Kidney epithelial cell (primary cell): ENCODE data around the gene PIK3AP1. TPM values are rescaled to one million over a fixed set of nuclear protein-coding genes. Genes with fewer than 3 reads are reported as not detected.

Experiments used
- DNase-seq: peaks from one replicate; pipeline ENCODE4 v3.0.0-alpha.2; 2010; ENCODE audit warnings: low read depth
- H3K27me3 ChIP-seq: 2 replicates; pipeline ENCODE4 v1.6.0; 2011; ENCODE audit warnings: low read length; ENCODE audit not compliant: control insufficient read depth, insufficient read depth
- H3K36me3 ChIP-seq: 2 replicates; pipeline ENCODE4 v1.5.1; 2011; ENCODE audit warnings: low read length; ENCODE audit not compliant: control insufficient read depth, insufficient read depth
- H3K4me3 ChIP-seq: 2 replicates; pipeline ENCODE4 v1.5.1; 2011; ENCODE audit warnings: low read depth, mild to moderate bottlenecking, control low read depth, low read length
- CTCF ChIP-seq: IDR thresholded peaks from 2 replicates; pipeline ENCODE4 v1.5.1; 2011; ENCODE audit warnings: mild to moderate bottlenecking, moderate library complexity, low read length, control low read depth, inconsistent platforms; ENCODE audit not compliant: insufficient read depth, poor library complexity, severe bottlenecking
- total RNA-seq: library from RNA; depleted of rRNA; stranded (reverse); fragments of >200 nt; gene quantifications from 2 replicates; pipeline ENCODE4 v1.2.3, GENCODE V29; 2015

Gene PIK3AP1
- total RNA-seq, 1 donor from 2014 or later = 8.9 TPM

GRCh38 chr10:96614515-96614914 lies 105.8 kb downstream of the PIK3AP1 start:
- no peak overlapping the region for H3K4me3 ChIP-seq
- no peaks in the 10 kb centered on the region for H3K27me3 ChIP-seq
- peak; percentile 78 for DNase-seq
- no peaks in the 10 kb centered on the region for H3K36me3 ChIP-seq
- no peak for TF ChIP-seq CTCF

- DNase-seq = no peak
- no peak overlapping the region for H3K4me3 ChIP-seq
- no peak for TF ChIP-seq CTCF
- H3K36me3 ChIP-seq = no peaks in the 10 kb centered on the region
- no peaks in the 10 kb centered on the region for H3K27me3 ChIP-seq
Measured at GRCh38 chr10:96613576-96613975, 106.7 kb downstream of the PIK3AP1 start.

GRCh38 chr10:96612055-96612830 lies 108.1 kb downstream of the PIK3AP1 start:
- TF ChIP-seq CTCF = no peak
- Histone ChIP-seq H3K27me3 (no peaks in the 10 kb centered on the region), H3K4me3 (no peak overlapping the region), H3K36me3 (no peaks in the 10 kb centered on the region)
- no peak for DNase-seq

GRCh38 chr10:96610817-96611216 lies 109.5 kb downstream of the PIK3AP1 start:
- Histone ChIP-seq H3K36me3 (no peaks in the 10 kb centered on the region), H3K27me3 (no peaks in the 10 kb centered on the region), H3K4me3 (no peak overlapping the region)
- no peak for DNase-seq
- no peak for TF ChIP-seq CTCF

GRCh38 chr10:96609510-96609909 lies 110.8 kb downstream of the PIK3AP1 start:
- Histone ChIP-seq H3K36me3 (no peaks in the 10 kb centered on the region), H3K27me3 (no peaks in the 10 kb centered on the region), H3K4me3 (no peak overlapping the region)
- TF ChIP-seq CTCF = no peak
- no peak for DNase-seq

GRCh38 chr10:96608805-96609204 lies 111.5 kb downstream of the PIK3AP1 start:
- no peaks in the 10 kb centered on the region for H3K36me3 ChIP-seq
- no peak for DNase-seq
- TF ChIP-seq CTCF = no peak
- no peak overlapping the region for H3K4me3 ChIP-seq
- H3K27me3 ChIP-seq = no peaks in the 10 kb centered on the region
